Measurements from ENCODE around the gene CCHCR1.

The CCHCR1 gene

GRCh38 chr6:31161216-31162126 is 3.9 kb upstream of the CCHCR1 start:
- DNase-seq: no peak

- DNase-seq: peak; percentile 12
Measured at GRCh38 chr6:31158863-31159855, 1.6 kb upstream of the CCHCR1 start.

- DNase-seq: peak; percentile 100
Measured at GRCh38 chr6:31158140-31158862, 699 bp upstream of the CCHCR1 start, which contains the start of gene TCF19. Gene TCF19 (plus strand): TSS chr6:31158589. CDS start chr6:31159470, 881 bp downstream.

GRCh38 chr6:31156641-31157040 is 961 bp downstream of the CCHCR1 start:
- no peak for DNase-seq

- DNase-seq: no peak
Measured at GRCh38 chr6:31154436-31154835, 3.2 kb downstream of the CCHCR1 start.

- DNase-seq: no peak
Measured at GRCh38 chr6:31152781-31153180, 4.8 kb downstream of the CCHCR1 start.

GRCh38 chr6:31149827-31150447 is 7.7 kb downstream of the CCHCR1 start:
- DNase-seq: no peak

- DNase-seq: no peak
Measured at GRCh38 chr6:31145386-31145785, 12.2 kb downstream of the CCHCR1 start.

GRCh38 chr6:31144970-31145340 is 12.6 kb downstream of the CCHCR1 start:
- DNase-seq: no peak

GRCh38 chr6:31144296-31144969 is 13.2 kb downstream of the CCHCR1 start:
- DNase-seq: no peak

- no peak for DNase-seq
Measured at GRCh38 chr6:31143148-31143547, 14.5 kb downstream of the CCHCR1 start.

GRCh38 chr6:31142361-31142761 is 15.2 kb downstream of the CCHCR1 start:
- no peak for DNase-seq

- DNase-seq: no peak
Measured at GRCh38 chr6:31140643-31141042, 17.0 kb downstream of the CCHCR1 start.

- DNase-seq: no peak
Measured at GRCh38 chr6:31139599-31139998, 18.0 kb downstream of the CCHCR1 start.

GRCh38 chr6:31138982-31139381 is 18.6 kb downstream of the CCHCR1 start, which contains the start of gene PSORS1C2:
Gene PSORS1C2 (minus strand): TSS chr6:31139066. CDS start chr6:31139026, 40 bp downstream.
- no peak for DNase-seq

- DNase-seq: no peak
Measured at GRCh38 chr6:31135710-31136109, 21.9 kb downstream of the CCHCR1 start.

- DNase-seq: no peak
Measured at GRCh38 chr6:31132806-31133205, 24.8 kb downstream of the CCHCR1 start.

GRCh38 chr6:31131595-31131994 is 26.0 kb downstream of the CCHCR1 start:
- no peak for DNase-seq

GRCh38 chr6:31130751-31131150 is 26.9 kb downstream of the CCHCR1 start:
- no peak for DNase-seq

GRCh38 chr6:31129130-31129529 is 28.5 kb downstream of the CCHCR1 start:
- DNase-seq: peak; percentile 53

GRCh38 chr6:31128093-31128676 is 29.4 kb downstream of the CCHCR1 start:
- peak; percentile 50 for DNase-seq
